Head of caudate nucleus (tissue), 42 donors: ENCODE results near the gene FAN1.

Experiments used
- DNase-seq, 42 donors: peaks; one replicate each; pipeline versions ENCODE4 v3.0.0 to v3.0.0-alpha.2; 2020 to 2021; ENCODE audit warnings: mixed read lengths in 7 of 42
- intact Hi-C: fragments of 100-400 bp; cut with DNase I; formaldehyde crosslinking; loops from one replicate; pipeline ENCODE4 v1.15.0; 2022

Gene FAN1

DNA sequence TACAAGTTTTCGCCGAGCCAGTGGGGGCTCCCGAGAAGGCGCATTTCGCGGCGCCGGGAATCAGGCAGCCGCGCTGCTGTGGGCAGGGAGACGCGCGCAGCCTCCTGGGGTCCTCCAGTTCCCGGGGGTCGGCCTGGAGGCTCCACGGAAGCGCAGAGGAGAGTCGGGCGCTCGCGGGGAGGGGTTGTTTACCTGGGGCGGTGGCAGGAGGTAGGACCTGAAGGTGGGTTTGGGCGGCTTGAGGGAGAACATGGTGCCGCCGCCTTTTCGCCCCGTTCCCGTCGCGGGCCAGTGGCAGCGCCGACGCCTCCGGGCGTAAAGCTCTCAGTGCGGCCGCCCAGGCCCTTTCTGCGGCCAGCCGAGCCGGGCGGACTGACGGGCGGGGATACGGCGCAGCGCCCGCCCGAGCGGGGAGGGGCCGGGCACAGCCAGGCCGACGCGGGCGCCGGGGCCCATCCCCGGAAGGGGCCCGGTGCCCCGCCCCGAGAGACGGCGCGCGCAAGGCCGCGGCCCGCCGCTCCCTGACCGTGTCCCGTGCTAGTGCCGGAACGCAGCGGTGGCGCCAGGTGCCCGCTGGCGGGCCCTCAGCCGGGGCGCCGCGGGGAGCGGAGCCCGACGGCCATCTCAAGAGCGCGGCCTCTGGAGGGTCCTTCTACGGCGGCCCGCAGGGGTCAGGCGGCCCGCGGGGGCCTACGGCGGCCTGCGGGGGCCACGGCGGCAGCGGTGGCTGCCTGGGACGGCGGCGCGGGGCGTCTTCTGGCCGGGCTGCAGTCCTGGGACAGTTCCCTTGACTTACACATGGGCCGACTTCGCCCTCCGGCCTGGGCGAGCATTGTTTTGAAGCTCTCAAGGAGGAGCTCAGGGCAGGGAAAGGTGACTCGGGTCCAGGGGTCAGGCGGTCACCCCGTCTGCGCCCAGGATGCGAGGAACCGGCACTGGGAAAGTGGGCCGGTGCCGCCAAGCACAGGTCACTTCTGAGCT is 87.8 kb downstream of the FAN1 start, which contains the start of gene MTMR10:
MTMR10 (minus strand) TSS at position 374 of the 981 bp plus-strand sequence; CDS start at position 252, 122 bp downstream.
- DNase-seq: peak in 41 of 42 donors; percentile 23 to 89 (median 76)
- intact Hi-C loops: loop anchor here (2.0 to 5.0 kb wide), 2 partner anchors 69 to 89 kb away; partner anchors contain the start of gene FAN1

DNA sequence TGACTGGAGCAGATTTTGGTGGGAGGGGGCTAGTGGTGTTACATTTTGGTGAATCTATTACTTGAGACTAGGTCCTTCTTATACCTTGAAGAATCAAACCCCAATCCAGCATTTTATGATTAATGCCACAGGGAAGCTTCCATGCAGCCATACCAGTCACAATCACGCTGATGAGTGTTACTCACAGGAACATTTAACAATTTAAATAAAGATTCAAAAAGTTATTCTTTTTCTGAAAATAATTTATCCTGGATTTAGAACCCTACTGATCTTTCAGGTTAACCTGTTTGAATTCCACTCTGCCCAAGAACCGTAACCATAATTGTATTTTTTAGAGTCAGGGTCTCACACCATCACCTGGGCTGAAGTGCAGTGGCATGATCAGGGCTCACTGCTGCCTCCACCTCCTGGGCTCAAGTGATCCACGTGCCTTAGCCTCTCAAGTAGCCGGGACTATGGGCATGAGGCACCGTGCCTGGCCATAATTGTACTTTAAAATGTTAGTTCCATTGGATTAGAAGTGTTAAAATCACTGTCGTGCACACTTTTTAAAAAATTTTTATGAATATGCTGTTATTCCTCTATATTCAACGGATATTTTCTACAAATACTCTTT is 88.6 kb downstream of the FAN1 start:
- intact Hi-C loops: loop anchor here (5.0 kb wide), 1 partner anchor 90 kb away; the partner anchor contains the start of gene FAN1
- no peak for DNase-seq
